GM18505 (cell line): ENCODE data around the gene CLCN6.

Experiments used
- ATAC-seq: cut with Tn5 transposase; IDR thresholded peaks from one replicate; pipeline ENCODE4 v1.9.1; 2021; ENCODE audit not compliant: unreplicated experiment
- POLR2A ChIP-seq: IDR thresholded peaks from 4 replicates; pipeline ENCODE4 v1.6.1; 2011; ENCODE audit warnings: borderline replicate concordance; ENCODE audit not compliant: insufficient read depth, insufficient read length; ENCODE audit errors: extremely low read depth

CLCN6 gene

DNA sequence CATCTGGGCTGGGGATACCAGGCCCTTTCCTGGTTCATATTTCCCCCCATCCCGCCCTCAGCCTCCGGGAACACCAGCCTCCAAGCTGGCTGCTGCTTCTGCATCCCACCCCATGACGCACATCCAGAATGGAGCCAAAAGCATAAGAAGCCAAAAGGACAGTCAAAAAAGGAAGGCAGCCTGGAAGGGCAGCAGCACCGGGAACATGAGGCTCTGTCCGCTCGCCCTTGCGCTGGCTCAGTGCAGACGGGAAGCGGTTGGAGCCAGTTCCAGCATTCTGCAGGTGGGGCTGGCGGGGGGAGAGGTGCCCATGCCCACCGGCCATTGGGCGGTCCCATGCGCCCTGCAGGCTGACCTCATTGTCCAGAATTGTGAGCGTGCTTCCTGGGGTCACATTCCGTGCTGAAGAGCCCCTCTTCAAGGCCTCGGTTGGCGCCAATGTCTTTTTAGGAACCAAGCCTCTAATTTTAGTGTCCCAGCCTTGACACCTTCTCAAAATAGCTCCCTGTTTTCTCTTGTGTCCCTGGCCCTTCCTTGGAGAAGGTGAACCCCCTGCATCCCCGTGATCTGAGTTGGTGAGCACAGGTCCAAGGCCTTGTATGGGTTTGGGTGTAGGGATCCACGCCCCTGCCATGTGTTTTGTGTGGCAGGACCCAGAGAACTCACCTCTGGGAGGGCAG lies 81.1 kb downstream of the CLCN6 start:
- no peak for ATAC-seq
- TF ChIP-seq POLR2A, result no peak

DNA sequence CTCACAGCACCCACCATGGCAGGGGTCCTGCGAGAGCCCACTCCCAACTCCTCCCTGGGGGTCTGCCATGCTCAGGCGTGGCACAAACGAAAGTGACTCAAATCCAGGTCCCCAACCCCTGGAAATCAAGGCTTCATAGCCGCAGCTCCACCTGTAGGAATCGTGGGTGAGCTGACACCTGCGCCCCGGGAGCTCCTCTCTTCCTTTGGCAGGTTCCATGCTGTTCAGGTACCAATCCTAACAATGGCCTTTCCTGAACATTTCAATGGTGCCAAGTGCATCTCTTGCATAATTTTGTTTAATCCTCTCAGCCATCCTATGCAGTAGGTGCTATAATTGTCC lies 81.6 kb downstream of the CLCN6 start:
- no peak for ATAC-seq
- no peak for TF ChIP-seq POLR2A

DNA sequence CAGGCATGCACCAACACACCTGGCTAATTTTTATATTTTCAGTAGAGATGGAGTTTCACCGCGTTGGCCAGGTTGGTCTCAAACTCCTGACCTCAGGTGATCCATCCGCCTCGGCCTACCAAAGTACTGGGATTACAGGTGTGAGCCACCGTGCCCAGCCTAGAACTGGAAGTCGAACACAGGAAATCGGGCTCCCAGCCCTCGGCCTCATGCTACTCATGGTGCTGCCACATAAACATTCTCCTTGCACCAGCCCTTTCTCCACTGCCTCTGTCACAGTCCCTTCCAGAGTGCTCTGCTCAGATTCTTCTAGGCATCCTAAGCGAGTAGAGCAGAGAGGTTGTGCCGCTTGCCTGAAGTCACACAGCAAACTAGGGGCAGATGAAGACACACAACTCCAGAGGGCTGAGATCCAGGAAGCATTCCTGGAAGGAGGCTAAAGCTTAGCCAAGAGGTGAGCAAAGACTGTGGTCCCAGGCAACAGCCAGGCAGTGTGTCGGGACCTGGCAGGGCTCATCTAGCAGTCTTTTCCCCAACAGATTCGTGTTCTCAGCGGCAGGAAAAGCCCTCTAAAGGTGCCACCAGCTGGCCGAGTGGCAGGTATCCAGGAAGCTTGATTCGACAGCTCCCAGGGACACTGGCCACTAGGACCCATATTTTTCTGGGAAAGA lies 82.3 kb downstream of the CLCN6 start:
- ATAC-seq, result no peak
- TF ChIP-seq POLR2A, result no peak

DNA sequence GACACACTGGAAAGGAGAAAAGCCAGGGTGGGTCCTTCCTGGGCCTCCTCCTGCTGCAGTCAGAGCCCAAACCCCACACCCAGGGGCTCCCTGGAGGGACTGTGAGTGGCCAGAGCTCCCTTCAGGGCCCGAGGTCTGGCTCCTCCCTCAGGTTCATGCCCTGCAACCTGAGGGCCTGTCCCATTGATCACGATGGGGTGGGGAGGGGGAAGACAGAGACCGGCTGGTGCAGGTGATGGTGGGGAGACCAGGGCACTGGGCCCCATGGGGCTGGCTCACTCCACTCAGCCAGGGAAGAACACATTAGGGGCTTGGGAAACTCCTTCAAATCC lies 82.9 kb downstream of the CLCN6 start:
- TF ChIP-seq POLR2A, result no peak
- ATAC-seq, result no peak

DNA sequence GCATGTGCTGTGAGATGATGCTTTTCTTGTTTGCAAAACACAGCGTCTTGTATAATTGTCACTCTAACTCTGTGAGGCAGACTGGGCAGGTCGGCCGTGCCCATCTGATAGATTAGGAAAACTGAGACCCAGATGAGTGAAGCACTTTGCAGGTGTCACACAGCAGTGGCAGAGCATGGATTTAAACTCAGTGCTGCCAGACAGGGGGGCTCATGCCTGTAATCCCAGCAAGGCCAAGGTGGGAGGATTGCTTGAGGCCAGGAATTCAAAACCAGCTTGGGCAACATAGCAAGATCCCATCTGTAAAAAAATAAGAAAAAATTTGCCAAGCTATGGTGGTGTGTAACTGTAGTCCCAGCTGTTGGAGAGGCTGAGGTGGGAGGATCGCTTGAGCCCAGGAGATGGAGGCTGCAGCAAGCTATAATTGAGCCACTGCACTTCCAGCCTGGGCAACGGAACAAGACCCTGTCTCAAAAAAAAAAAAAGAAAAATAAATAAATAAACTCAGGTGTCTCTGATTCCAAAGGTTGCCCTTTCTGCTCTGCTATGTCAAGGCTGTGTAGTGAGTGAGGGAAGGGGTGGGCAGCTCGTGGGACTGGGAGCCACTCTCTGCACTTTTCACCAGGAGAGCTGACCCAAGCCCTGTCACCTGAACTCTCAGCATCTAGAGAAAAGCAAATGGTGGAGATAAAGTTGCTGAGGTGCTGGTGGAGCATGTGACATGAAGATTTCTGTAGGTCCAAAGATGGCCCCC lies 85.6 kb downstream of the CLCN6 start:
- no peak for ATAC-seq
- no peak for TF ChIP-seq POLR2A
